HuH-7.5 (cell line): ENCODE results near the gene IRS1.

Experiments used
- DNase-seq: peaks from one replicate; pipeline ENCODE4 v3.0.0; 2011; ENCODE audit warnings: low spot score

Gene IRS1

DNA sequence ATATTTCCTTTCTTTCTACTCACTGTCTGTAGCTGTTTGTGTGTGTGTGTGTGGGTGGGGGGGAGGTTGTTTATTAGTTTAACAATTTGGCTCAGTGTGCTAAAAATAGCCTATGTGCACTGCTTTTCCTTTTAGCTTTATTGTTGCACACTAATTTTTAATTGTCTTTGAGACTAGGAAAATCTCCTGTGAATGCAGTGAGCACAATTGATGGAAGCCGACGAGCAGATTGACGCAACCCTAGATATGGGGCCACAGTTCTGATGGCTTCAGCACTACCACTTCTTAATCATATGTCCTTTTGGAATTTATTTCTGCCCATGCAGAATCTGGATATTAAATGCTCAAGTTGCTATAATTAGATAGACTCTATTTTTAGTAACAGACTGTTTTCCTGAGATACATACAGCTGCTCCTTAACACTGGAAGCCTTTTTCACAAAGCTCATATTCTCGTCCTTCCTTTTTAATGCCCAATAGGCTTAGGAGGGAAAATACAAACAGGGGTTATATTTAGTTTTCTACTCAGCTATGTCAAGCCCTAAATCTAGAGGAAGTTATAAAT, 109.1 kb downstream of the IRS1 start:
- no peak for DNase-seq

GRCh38 chr2:226687641-226688253, 111.9 kb downstream of the IRS1 start:
- DNase-seq = no peak

DNA sequence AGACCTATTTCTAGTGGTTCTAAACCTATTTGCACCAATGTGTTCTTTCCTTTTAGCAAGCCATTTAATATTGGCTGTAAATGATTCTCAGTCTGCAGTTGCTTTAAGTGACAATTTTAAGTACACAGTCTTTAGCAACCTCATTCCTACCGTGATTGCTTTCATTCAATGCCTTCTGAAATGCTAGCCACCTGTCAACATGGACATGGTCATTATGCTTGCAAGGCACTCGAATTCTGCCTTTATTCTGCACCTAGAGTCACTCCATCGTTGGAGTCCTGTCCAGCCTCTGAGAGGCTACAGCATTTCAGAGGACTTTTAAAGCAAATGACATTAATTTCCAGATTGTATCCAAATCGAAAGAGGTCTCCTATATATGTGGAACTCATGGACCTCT, 115.1 kb downstream of the IRS1 start:
- no peak for DNase-seq

- no peak for DNase-seq
Observed at GRCh38 chr2:226683944-226684562, 115.6 kb downstream of the IRS1 start.

DNA sequence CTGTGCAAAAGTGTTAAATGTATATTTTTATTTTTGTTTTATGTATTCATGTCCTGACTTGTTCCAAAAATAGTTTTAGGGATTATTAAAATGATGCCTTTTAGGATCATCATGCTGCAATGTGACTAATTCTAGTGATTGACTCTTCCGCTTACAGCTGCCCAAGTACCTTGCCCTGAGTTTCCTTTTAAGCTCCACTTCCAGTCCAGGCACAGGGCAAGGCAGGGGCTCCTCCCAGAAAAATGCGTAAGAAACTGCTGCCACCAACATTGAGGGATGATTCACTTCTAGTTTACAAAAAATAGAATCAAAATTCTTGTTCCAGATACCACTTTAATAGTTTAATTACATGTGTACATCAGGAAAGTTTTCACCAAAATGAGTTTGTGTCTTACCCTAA, 116.4 kb downstream of the IRS1 start:
- no peak for DNase-seq
